OCI-LY1 (cell line): ENCODE results near the gene DLX5.

ENCODE experiments used
- H2AFZ ChIP-seq: fragments of 200-600 bp; sonication (generic), shearing (Covaris generic); 2 replicates; pipeline ENCODE4 v1.6.0; 2014; ENCODE audit warnings: antibody characterized with exemption, mild to moderate bottlenecking, low read length
- H3F3A ChIP-seq: fragments of 200-600 bp; sonication (generic), shearing (Covaris generic); 2 replicates; pipeline ENCODE4 v1.6.0; 2014; ENCODE audit warnings: mild to moderate bottlenecking, antibody characterized with exemption, low read length, moderate library complexity; ENCODE audit not compliant: insufficient read depth
- H3K27ac ChIP-seq: fragments of 200-600 bp; sonication (generic); 2 replicates; pipeline ENCODE4 v1.5.1; 2014; ENCODE audit warnings: low read length, mixed run types, mild to moderate bottlenecking, low read depth; ENCODE audit not compliant: poor library complexity, severe bottlenecking
- H3K27me3 ChIP-seq: fragments of 200-600 bp; sonication (generic); 2 replicates; pipeline ENCODE4 v1.6.0; 2014; ENCODE audit warnings: antibody characterized with exemption, mild to moderate bottlenecking, low read length, moderate library complexity; ENCODE audit not compliant: insufficient read depth
- H3K36me3 ChIP-seq: fragments of 200-600 bp; sonication (generic); 2 replicates; pipeline ENCODE4 v1.6.1; 2014; ENCODE audit warnings: mild to moderate bottlenecking, antibody characterized with exemption, low read length, moderate library complexity, mixed read lengths; ENCODE audit not compliant: insufficient read depth
- H3K4me1 ChIP-seq: fragments of 200-600 bp; sonication (generic); 2 replicates; pipeline ENCODE4 v1.5.1; 2014; ENCODE audit warnings: mild to moderate bottlenecking, low read length, moderate library complexity; ENCODE audit not compliant: insufficient read depth, severe bottlenecking
- H3K4me2 ChIP-seq: fragments of 200-600 bp; sonication (generic), shearing (Covaris generic); 2 replicates; pipeline ENCODE4 v1.6.1; 2014; ENCODE audit warnings: low read length
- H3K4me3 ChIP-seq: fragments of 200-600 bp; sonication (generic); 2 replicates; pipeline ENCODE4 v1.5.1; 2014; ENCODE audit warnings: low read length, low read depth, mild to moderate bottlenecking, mixed read lengths; ENCODE audit not compliant: poor library complexity, severe bottlenecking
- H3K79me2 ChIP-seq: fragments of 200-600 bp; shearing (Covaris generic); 2 replicates; pipeline ENCODE4 v1.6.1; 2016; ENCODE audit warnings: mixed run types, low read length, mixed read lengths; ENCODE audit not compliant: insufficient read depth
- H3K9ac ChIP-seq: fragments of 200-600 bp; sonication (generic), shearing (Covaris generic); 2 replicates; pipeline ENCODE4 v1.6.1; 2014; ENCODE audit warnings: mild to moderate bottlenecking, low read length, mixed read lengths
- H3K9me2 ChIP-seq: fragments of 200-600 bp; sonication (generic), shearing (Covaris generic); 2 replicates; pipeline ENCODE4 v1.6.1; 2014; ENCODE audit warnings: low read depth, mild to moderate bottlenecking, low read length, mixed read lengths
- H3K9me3 ChIP-seq: fragments of 200-600 bp; shearing (Covaris generic); 2 replicates; pipeline ENCODE4 v1.6.1; 2014; ENCODE audit warnings: low read length, mixed read lengths
- H4K20me1 ChIP-seq: fragments of 200-600 bp; sonication (generic), shearing (Covaris generic); 2 replicates; pipeline ENCODE4 v1.6.0; 2016; ENCODE audit warnings: mild to moderate bottlenecking, low read length; ENCODE audit not compliant: insufficient read depth
- CTCF ChIP-seq: fragments of 200-600 bp; sonication (generic), shearing (Covaris generic); IDR thresholded peaks from 2 replicates; pipeline ENCODE4 v1.5.1; 2017; ENCODE audit warnings: mild to moderate bottlenecking, antibody characterized with exemption, low read length, moderate library complexity, mixed read lengths
- EZH2 ChIP-seq: fragments of 200-600 bp; sonication (generic), shearing (Covaris generic); IDR thresholded peaks from 2 replicates; pipeline ENCODE4 v1.8.0; 2017; ENCODE audit warnings: borderline replicate concordance, mixed run types, mild to moderate bottlenecking, antibody characterized with exemption, low read length, moderate library complexity, mixed read lengths

DLX5 gene

DNA sequence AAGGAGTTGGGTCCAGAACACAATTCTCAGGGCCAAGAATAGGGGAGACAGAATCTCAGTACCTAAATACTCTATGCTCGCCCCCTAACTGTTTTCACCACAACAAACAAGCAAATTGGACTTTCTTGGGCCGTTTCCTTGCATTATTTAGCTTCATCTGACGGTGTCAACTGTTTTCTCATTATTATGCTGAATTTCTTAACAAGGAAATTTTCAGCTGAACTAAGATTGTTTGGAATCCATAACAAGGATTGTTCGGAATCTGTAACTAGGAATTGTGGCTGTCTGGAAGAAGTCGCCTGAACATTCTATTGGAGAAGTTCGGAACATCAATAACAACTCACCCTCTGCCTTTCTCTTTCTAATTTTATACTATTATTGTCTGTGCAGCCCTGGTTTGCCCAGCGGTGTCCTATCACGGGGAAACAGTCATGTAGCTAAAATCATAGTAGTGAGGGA, 34.7 kb downstream of the DLX5 start:
- Histone ChIP-seq H3K79me2 (no peaks in the 10 kb centered on the region), H4K20me1 (no peaks in the 10 kb centered on the region), H3K4me3 (no peak overlapping the region), H3K4me2 (no peak overlapping the region), H3K4me1 (no peaks in the 10 kb centered on the region), H3K9me2 (no peaks in the 10 kb centered on the region), H3F3A (no peaks in the 10 kb centered on the region), H2AFZ (no peak overlapping the region), H3K27me3 (peaks cover 3% of the 10 kb centered on the region; the same call in 1 of the 2 replicates), H3K27ac (no peak overlapping the region), H3K36me3 (no peaks in the 10 kb centered on the region), H3K9ac (no peak overlapping the region), H3K9me3 (no peaks in the 10 kb centered on the region)
- no peak for TF ChIP-seq CTCF
- no peak for TF ChIP-seq EZH2

- no peak overlapping the region for H3K27ac ChIP-seq
- H3K4me3 ChIP-seq = no peak overlapping the region
- H3K36me3 ChIP-seq = no peaks in the 10 kb centered on the region
- H3K79me2 ChIP-seq = no peaks in the 10 kb centered on the region
- no peaks in the 10 kb centered on the region for H4K20me1 ChIP-seq
- no peaks in the 10 kb centered on the region; the same call in 1 of the 2 replicates for H3K27me3 ChIP-seq
- no peaks in the 10 kb centered on the region for H3K9me3 ChIP-seq
- no peaks in the 10 kb centered on the region for H3F3A ChIP-seq
- H3K9me2 ChIP-seq = no peaks in the 10 kb centered on the region
- TF ChIP-seq EZH2 = no peak
- TF ChIP-seq CTCF = no peak
- no peak overlapping the region for H3K4me2 ChIP-seq
- H3K9ac ChIP-seq = no peak overlapping the region
- H2AFZ ChIP-seq = no peak overlapping the region
- no peaks in the 10 kb centered on the region for H3K4me1 ChIP-seq
These were observed 35.3 kb downstream of the DLX5 start for GRCh38 chr7:96989241-96989858.

GRCh38 chr7:96987719-96988118, 36.9 kb downstream of the DLX5 start:
- Histone ChIP-seq H2AFZ (no peak overlapping the region), H3F3A (no peaks in the 10 kb centered on the region), H3K9ac (no peak overlapping the region), H3K79me2 (no peaks in the 10 kb centered on the region), H3K27me3 (no peaks in the 10 kb centered on the region; the same call in 1 of the 2 replicates), H3K9me2 (no peaks in the 10 kb centered on the region), H3K4me2 (no peak overlapping the region), H3K36me3 (no peaks in the 10 kb centered on the region), H4K20me1 (no peaks in the 10 kb centered on the region), H3K9me3 (no peaks in the 10 kb centered on the region), H3K4me3 (no peak overlapping the region), H3K4me1 (no peaks in the 10 kb centered on the region), H3K27ac (no peak overlapping the region)
- TF ChIP-seq EZH2 (no peak), CTCF (no peak)
